Ovary (tissue), 9 donors: ENCODE results near the gene MST1. TPM values are rescaled to one million over a fixed set of nuclear protein-coding genes. Genes with fewer than 3 reads are reported as not detected.

Source experiments
- DNase-seq, 5 donors: peaks; one replicate each; pipeline ENCODE4 v3.0.0-alpha.2; 2019 to 2020
- H3K27ac ChIP-seq, 2 donors: fragments of 200-600 bp; one replicate each; pipeline versions ENCODE4 v1.5.1 to v1.8.0; 2019 to 2022
- H3K27me3 ChIP-seq: fragments of 200-600 bp; one replicate; pipeline ENCODE4 v1.8.0; 2022
- H3K36me3 ChIP-seq: fragments of 200-600 bp; sonication (generic); one replicate; pipeline ENCODE4 v1.5.1; 2019
- H3K4me1 ChIP-seq: one replicate; pipeline ENCODE4 v1.8.1; 2013; ENCODE audit warnings: mild to moderate bottlenecking, moderate library complexity; ENCODE audit not compliant: insufficient read depth
- H3K4me3 ChIP-seq: fragments of 200-600 bp; sonication (generic); one replicate; pipeline ENCODE4 v1.5.1; 2017
- H3K9me3 ChIP-seq, 2 donors: fragments of 200-600 bp in 1 of 2; sonication (generic) in 1 of 2; one replicate each; pipeline versions ENCODE4 v1.5.1 to v1.8.1; 2013 to 2019; ENCODE audit warnings: mild to moderate bottlenecking in 1 of 2, moderate library complexity in 1 of 2
- CTCF ChIP-seq, 3 donors: fragments of 450-650 bp in 2 of 3; fragments of 200-600 bp in 1 of 3; IDR thresholded peaks; one replicate each; pipeline versions ENCODE4 v1.5.1 to v1.8.0; 2016 to 2022; ENCODE audit warnings: antibody characterized with exemption in 3 of 3, mild to moderate bottlenecking in 1 of 3
- EP300 ChIP-seq: sonication (generic); formaldehyde crosslinking; IDR thresholded peaks from one replicate; pipeline ENCODE4 v1.6.1; 2017; ENCODE audit warnings: antibody characterized with exemption
- POLR2A ChIP-seq: fragments of 450-650 bp; IDR thresholded peaks from one replicate; pipeline ENCODE4 v1.6.1; 2017; ENCODE audit warnings: antibody characterized with exemption, mild to moderate bottlenecking, moderate library complexity
- WGBS, 3 donors: extraction: QIAGEN DNeasy Blood & Tissue Kit in 1 of 3; methylation state at CpG; one replicate each; pipeline versions ENCODE4 v1.1.5 to v1.1.7; 2013 to 2017; 5-methylcytosine and 5-hydroxymethylcytosine counted together
- intact Hi-C, 4 donors: fragments of 100-400 bp; cut with DNase I; formaldehyde crosslinking; loops; one replicate each; pipeline versions ENCODE4 v1.11.0 to v1.15.1; 2022 to 2023
- polyA plus RNA-seq, 2 donors: library from polyadenylated mRNA; stranded (reverse); fragments of 200-250 nt in 1 of 2; fragments of 350-450 nt in 1 of 2; fragmentation: Illumina TruSeq in 1 of 2; extraction: RNeasy Lipid Tissue Mini Kit (QIAGEN cat#74804) in 1 of 2; gene quantifications; one replicate each; pipeline ENCODE4 v1.2.3, GENCODE V29; 2013 to 2014
- total RNA-seq, 7 donors: library from RNA; depleted of rRNA in 2 of 7; stranded (reverse); fragments of >200 nt in 2 of 7; fragmentation: NEBNext Ultra II Directional in 3 of 7; extraction: Animal tissue kit (Norgen Biotek cat#: 25700) in 3 of 7; gene quantifications; one replicate each; pipeline versions ENCODE4 v1.1.0 to v1.2.4, GENCODE V29; 2016 to 2023
- donor health status: DM: no; HTN: no; CAD: no; lungs with moderate emphysema.
- donor health status: DM: no; HTN: no; CAD: no.
- donor health status: Bipolar disorder and iron deficiency.
- donor health status: DM: yes; HTN: yes; CAD: no.
- donor health status: DM: no; HTN: no; CAD: no.
- donor health status: DM: yes; HTN: yes; CAD: no.

MST1 gene
- total and polyA plus RNA-seq, 9 donors, result 3.5 to 91.0 (median 17.3) TPM

- peak within 1 kb of the TSS; percentile 14 to 82 for H3K27ac ChIP-seq
- intact Hi-C loops, result loop anchor here in 2 of 4 donors (5.0 kb wide), 2 partner anchors 132 to 137 kb away; no protein-coding TSS in a partner anchor
- WGBS, 3 donors, result 0 to 1% (median 1%) methylated on average over 51 to 71 of the region's 71 CpGs
- H3K9me3 ChIP-seq, result no peaks in the 10 kb centered on the region
- DNase-seq, result peak; percentile 94 to 95 (median 95)
- peak in 1 of 3 donors; percentile 8 for TF ChIP-seq CTCF (IDR thresholded peaks at IDR 0.05)
- TF ChIP-seq POLR2A, result peak; percentile 58
- TF ChIP-seq EP300, result no peak
- H3K36me3 ChIP-seq, result no peaks in the 10 kb centered on the region
- H3K4me1 ChIP-seq, result peaks cover 10% of the 10 kb centered on the region
- peak within 1 kb of the TSS; percentile 89 for H3K4me3 ChIP-seq
- H3K27me3 ChIP-seq, result no peaks in the 10 kb centered on the region
These were observed 15.4 kb downstream of the MST1 start, which contains the start of gene APEH for GRCh38 chr3:49673715-49674496. Gene APEH (plus strand): TSS chr3:49674351. CDS start chr3:49674402, 51 bp downstream.

DNA sequence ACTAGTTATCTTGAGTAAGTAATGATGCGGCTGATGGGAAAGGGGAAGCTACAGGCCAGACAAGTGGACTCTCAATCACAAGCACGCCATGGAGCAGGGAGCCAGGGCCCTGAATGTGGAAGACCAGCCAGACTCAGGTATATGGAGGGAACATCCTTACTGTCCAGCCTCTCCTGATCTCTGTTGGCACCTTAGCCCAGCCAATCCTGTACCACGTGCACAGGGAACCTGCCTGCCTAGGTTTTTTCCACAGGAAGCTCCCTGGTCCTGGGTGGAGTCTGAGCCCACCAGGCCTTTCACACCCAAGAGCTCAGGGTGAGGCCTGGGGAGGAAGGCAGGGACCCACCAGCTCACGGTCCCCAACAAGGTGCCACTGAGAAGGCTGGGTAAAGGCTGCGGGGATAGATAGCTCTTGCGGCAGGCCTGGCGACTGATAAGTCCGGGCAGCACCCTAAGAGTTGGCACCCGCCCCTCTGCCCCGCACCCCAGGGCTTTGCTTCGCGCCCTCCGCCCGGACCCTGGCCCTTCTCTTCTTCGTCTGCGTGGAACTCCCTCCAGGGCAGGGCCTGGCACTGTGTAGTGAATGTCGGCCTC is 16.1 kb downstream of the MST1 start:
- Histone ChIP-seq H3K27ac (peak overlapping the region; percentile 14 to 82), H3K9me3 (no peaks in the 10 kb centered on the region), H3K27me3 (no peaks in the 10 kb centered on the region), H3K36me3 (no peaks in the 10 kb centered on the region), H3K4me1 (peaks cover 10% of the 10 kb centered on the region), H3K4me3 (peak overlapping the region; percentile 89)
- intact Hi-C loops, result loop anchor here in 2 of 4 donors (5.0 kb wide), 2 partner anchors 131 to 136 kb away; no protein-coding TSS in a partner anchor
- TF ChIP-seq EP300 (no peak), POLR2A (no peak), CTCF (IDR thresholded peaks at IDR 0.05) (no peak)
- WGBS, 3 donors, result 18 to 25% (median 21%) methylated on average over 16 to 17 of the region's 17 CpGs
- DNase-seq, result no peak

DNA sequence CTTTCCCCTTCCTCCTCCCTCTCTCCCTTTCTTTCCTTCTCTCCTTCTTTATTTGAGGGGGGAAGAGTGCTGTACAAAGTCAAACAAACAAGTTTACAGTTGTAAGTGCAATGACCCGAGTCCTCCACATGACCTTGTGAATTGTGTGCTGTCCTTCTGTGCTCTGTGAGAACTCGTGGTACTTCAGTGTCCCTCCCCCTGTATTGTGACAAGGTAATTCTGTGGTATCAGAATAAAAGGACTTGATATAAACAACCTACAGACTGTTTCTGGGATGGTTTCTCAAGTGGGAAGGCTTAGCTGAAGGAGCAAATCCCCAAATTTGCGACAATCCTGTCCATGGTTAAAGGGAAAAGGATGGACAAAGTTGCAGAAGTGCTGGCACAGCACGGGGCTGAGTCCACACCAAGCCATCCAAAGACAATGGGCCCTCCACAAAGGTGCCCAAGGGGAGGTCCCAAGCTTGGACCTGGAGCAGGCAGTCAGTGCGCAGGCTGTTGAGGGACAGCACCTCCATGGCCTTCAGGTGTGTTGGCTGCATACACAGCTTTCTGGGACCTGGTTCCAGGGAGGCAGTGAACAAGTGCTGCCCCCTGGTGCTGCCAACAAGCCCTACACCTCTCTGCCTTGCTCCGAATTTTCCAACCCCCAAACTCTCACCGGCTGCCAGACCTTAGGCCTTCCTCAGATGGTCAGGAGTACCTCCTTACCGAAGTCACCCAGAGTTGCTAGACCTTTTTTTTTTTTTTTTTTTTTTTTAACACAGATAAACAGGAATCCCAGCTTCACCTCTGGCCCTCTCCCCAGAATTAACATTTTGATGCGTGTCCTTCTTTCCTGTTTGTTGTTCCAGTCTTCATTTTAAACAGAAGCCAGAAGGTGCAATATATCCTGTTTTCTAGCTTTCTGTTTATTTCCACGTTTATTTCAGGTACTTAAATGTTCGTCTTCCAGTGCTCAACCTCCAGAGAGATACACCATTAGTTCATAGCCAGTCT is 17.7 kb downstream of the MST1 start:
- TF ChIP-seq CTCF (IDR thresholded peaks at IDR 0.05), result peak in 2 of 3 donors; percentile 35 to 62
- TF ChIP-seq POLR2A, result no peak
- no peak for TF ChIP-seq EP300
- 35 to 43% (median 41%) methylated on average over 11 of the region's 11 CpGs for WGBS, 3 donors

DNA sequence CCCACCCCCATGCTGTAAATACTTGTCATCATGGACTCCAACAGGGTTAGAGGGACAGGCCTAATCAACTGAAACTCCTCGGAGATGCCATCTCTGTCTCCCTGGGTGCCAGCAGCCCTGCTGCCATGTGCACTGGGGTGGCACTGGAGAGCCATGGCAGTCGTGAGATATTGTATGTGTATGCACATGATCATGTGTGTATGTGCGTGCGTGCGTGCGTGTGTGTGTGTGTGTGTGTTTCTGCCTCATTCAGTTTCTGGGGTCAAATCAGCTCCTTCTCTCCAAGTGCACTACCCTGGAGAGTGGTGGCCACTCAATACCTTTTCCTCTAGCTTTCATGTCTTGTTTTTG is 18.4 kb downstream of the MST1 start:
- DNase-seq, result no peak
- WGBS, 3 donors, result 57 to 71% (median 61%) methylated on average over 6 of the region's 6 CpGs
- TF ChIP-seq CTCF (IDR thresholded peaks at IDR 0.05) (no peak), POLR2A (no peak), EP300 (no peak)
- H3K9me3 ChIP-seq, result no peaks in the 10 kb centered on the region
- no peaks in the 10 kb centered on the region for H3K27me3 ChIP-seq
- H3K36me3 ChIP-seq, result no peaks in the 10 kb centered on the region
- no peak overlapping the region for H3K27ac ChIP-seq
- H3K4me3 ChIP-seq, result no peak overlapping the region
- peaks cover 10% of the 10 kb centered on the region for H3K4me1 ChIP-seq
- intact Hi-C loops, result loop anchor here in 2 of 4 donors (5.0 kb wide), 2 partner anchors 129 to 134 kb away; no protein-coding TSS in a partner anchor

More for the DNA sequence above, 17.7 kb downstream of the MST1 start:
- Histone ChIP-seq H3K4me1 (peaks cover 10% of the 10 kb centered on the region), H3K27me3 (no peaks in the 10 kb centered on the region), H3K27ac (no peak overlapping the region), H3K36me3 (no peaks in the 10 kb centered on the region), H3K9me3 (no peaks in the 10 kb centered on the region), H3K4me3 (no peak overlapping the region)
- DNase-seq, result peak in 4 of 5 donors; percentile 48 to 68 (median 54)
- intact Hi-C loops, result loop anchor here in 2 of 4 donors (5.0 kb wide), 2 partner anchors 129 to 134 kb away; no protein-coding TSS in a partner anchor
